ENCODE measurements around the gene LPAR3.

GRCh38 chr1:84762664-84763063 is 130.3 kb downstream of the LPAR3 start:
- TF ChIP-seq JUNB (IDR thresholded peaks at IDR 0.05): no peak
- no peak for TF ChIP-seq CHD4 (IDR thresholded peaks at IDR 0.05; ENCODE audit: borderline replicate concordance)
- TF ChIP-seq MAZ (IDR thresholded peaks at IDR 0.05; ENCODE audit: borderline replicate concordance, low read depth, low read length): no peak
